NK-92 (cell line): Measurements from ENCODE around the gene GDAP1L1.
A peak's percentile ranks its signal among the peaks of the same experiment; 100 is the strongest.
"Not testable (repeated sequence)": the region's sequence is repeated elsewhere in the genome, so short reads cannot be mapped to it uniquely, and the experiment has no call there.

Source experiments
- DNase-seq: peaks from one replicate; lab custom pipeline; 2025; ENCODE audit not compliant: unreplicated experiment; lab: John Stamatoyannopoulos, UW

The GDAP1L1 gene

GRCh38 chr20:44299011-44299535, 52.0 kb downstream of the GDAP1L1 start:
- not testable (repeated sequence) for DNase-seq

DNA sequence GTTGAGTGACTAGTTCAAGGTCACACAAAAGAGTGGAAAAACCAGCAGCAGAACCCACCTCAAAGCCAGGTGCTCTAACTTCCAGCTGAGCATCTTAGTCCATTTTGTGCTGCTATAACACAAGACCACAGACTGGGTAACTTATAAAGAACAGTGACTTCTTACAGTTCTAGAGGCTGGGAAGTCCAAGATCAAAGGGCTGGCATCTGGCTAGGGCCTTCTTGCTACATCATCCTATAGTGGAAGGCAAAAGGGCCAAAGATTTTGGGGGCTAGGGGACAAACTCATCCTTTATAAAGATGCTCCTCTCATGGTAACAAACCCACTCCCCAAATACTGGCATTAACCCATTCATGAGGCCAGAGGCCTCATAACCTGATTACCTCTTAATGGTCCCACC, 54.2 kb downstream of the GDAP1L1 start:
- no peak for DNase-seq

DNA sequence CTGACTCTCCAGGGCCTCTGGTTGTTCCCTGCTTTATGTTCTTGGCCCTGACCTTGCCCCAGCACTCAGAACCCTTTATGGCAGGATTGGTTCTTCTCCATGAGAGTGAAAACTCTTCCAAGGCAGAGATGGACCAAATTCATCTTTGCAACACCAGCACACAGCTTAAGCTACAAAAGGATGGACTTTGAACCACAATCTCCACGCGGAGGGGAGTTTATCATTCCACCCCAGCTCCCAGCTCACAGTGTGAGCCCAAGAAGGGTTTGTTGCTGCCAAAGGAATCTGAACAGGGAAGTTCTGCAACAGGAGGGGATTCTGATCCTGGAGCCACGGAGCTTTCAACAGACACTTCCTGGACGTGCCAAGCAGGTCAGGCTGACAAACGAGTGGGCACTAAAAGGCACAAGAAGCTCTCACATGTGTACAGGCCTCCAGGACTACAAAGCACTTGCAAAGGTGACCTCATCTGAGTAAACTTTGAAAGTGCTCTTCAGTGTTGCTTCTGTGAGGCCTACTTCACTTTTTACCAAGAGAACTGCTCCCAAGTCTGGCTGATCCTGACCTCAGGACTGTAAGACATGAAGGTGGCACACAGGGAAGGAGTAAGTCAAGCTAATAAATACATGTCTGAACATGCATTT, 55.0 kb downstream of the GDAP1L1 start:
- no peak for DNase-seq

GRCh38 chr20:44302736-44303135, 55.6 kb downstream of the GDAP1L1 start:
- DNase-seq: no peak

GRCh38 chr20:44304383-44304782, 57.3 kb downstream of the GDAP1L1 start:
- DNase-seq: no peak

DNA sequence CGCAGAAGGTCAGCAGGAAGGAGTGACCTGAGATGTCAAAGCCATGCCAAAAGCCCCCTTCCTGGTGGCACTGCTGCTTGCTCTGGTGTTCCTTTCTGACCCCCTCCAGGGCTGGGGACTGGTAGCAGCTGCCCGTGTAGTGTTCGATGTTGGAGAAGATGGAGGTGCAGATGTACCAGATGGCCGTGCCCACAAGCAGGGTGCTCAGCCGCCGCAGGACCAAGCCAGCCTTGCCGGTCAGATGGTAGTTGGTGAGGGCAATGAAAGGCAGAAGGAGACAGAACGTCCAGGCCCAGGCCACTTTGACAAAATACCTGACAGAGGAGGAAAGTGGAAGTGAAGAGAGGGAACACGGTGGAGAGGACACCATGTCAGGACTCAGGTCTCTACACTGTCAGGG, 59.8 kb downstream of the GDAP1L1 start:
- DNase-seq: no peak

- no peak for DNase-seq
Observed at GRCh38 chr20:44309763-44310663, 62.9 kb downstream of the GDAP1L1 start.

DNA sequence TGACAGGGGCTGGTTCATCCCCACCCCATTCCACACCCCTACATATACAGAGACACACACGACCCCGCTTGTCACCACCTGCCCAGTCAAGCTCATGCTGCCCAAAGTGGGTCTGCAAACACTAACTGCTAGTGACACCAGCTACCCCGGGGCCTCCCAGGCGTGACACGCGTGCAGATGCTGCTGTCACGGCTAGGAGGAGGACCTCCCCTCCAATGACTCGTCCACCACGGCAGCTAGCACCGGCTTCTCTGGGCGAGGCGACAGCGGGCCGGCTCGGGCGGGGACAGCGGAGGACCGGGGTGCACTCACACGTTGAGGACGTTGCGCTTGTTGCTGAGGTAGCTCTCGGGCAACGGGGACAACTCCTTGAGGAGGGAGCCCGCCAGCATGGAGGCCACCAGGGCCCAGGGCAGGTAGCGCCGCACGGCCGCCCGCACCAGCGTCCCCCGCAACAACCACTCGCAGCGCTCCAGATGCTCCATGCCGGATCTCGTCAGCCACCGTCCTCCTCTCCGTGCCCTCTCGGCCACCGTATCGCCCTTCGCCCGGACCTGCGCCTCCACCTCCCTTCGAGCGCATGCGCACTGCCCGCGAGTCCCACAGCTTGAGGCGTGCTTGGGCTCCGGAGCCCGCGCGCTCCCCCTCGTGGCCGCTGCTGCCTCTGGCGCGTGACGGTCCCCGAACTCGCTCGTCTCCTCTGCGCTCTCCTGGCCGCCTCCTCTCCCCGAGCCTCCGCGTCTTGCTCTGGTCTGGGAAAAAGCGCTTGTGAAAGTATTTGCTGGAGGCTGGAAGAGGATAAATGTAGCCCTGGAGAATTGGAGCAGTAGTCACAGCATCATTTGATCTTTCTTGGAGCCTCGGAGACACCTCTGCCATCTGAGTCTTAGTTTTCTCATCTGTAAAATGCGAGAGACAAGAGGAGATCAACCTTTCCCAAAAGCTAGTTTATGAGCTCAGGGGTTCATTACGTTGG, 63.8 kb downstream of the GDAP1L1 start, which contains the start of gene FITM2:
FITM2 (minus strand) TSS at position 539 of the 976 bp plus-strand sequence; CDS start at position 485, 54 bp downstream.
- DNase-seq: peak; percentile 71

DNA sequence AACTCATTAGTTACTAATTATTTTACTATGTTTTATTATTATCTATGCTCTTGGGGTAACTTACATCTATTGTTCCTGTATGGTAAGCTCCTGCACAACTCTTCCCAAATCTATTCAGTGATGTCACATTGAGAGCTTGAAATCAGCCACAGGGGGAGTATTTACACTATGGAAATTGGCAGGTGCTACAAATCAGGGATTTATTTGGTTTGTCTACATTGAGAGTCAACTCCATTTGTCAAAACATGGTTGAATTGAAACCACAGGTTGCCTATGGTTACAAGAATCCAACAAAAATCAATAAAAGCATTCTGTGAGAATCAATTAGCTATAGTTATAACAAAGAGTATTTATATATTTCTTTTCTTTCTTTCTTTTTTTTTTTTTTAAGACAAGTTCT, 67.8 kb downstream of the GDAP1L1 start:
- no peak for DNase-seq

DNA sequence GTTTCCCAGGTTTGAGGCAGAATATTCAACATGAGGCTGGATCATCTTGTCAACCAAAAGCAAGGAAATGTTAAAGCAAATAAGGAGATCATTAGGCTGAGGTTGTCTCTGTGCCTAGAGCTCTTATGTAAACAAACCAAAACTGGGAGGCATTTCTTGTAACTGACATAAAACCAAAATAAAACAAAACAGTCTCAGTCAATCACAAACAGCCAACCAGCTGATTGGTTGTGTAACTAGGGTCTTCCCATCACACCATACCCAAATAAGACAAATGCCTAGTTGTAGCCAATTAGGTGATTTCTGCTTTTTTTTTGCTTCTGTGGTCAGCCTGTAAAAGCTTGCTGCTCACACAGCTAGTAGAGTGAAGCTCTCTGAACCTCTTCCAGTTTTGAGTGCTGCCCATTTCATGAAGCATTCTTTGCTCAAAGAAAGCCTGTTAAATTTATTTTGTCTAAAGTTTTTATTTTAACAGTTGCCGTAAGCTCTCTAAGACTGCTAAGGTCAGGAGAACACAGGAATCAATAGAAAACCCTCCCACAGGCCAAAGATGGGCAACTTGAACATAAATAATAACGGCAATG, 72.8 kb downstream of the GDAP1L1 start:
- DNase-seq: no peak

GRCh38 chr20:44324343-44324742, 77.2 kb downstream of the GDAP1L1 start:
- no peak for DNase-seq

GRCh38 chr20:44326391-44327159, 79.5 kb downstream of the GDAP1L1 start:
- DNase-seq: no peak

- DNase-seq: not testable (repeated sequence)
Observed at GRCh38 chr20:44327748-44328147, 80.6 kb downstream of the GDAP1L1 start.

GRCh38 chr20:44328428-44328827, 81.3 kb downstream of the GDAP1L1 start:
- DNase-seq: no peak
